Neural progenitor cell (in vitro differentiated cells): ENCODE data around the gene HRH2. TPM values are rescaled to one million over a fixed set of nuclear protein-coding genes. Genes with fewer than 3 reads are reported as not detected.

Experiments used
- DNase-seq: peaks from one replicate; pipeline ENCODE4 v3.0.0-alpha.2; 2016; ENCODE audit warnings: low spot score
- H2AFZ ChIP-seq: fragments of 200-600 bp; sonication (generic); replicated peaks from 2 replicates; pipeline ENCODE4 v1.6.1; 2016; ENCODE audit warnings: antibody characterized with exemption
- H3F3A ChIP-seq: fragments of 200-600 bp; sonication (generic); 2 replicates; pipeline ENCODE4 v1.6.1; 2016; ENCODE audit warnings: antibody characterized with exemption, low read depth
- H3K27ac ChIP-seq: fragments of 200-600 bp; sonication (generic); 2 replicates; pipeline ENCODE4 v1.5.1; 2016; ENCODE audit warnings: mild to moderate bottlenecking
- H3K27me3 ChIP-seq: fragments of 200-600 bp; sonication (generic); 2 replicates; pipeline ENCODE4 v1.6.1; 2016; ENCODE audit warnings: mild to moderate bottlenecking, moderate library complexity
- H3K36me3 ChIP-seq: fragments of 200-600 bp; sonication (generic); 2 replicates; pipeline ENCODE4 v1.5.1; 2016
- H3K4me1 ChIP-seq: fragments of 200-600 bp; sonication (generic); 2 replicates; pipeline ENCODE4 v1.6.1; 2016; ENCODE audit warnings: mixed run types
- H3K4me2 ChIP-seq: fragments of 200-600 bp; sonication (generic); 2 replicates; pipeline ENCODE4 v1.6.1; 2016
- H3K4me3 ChIP-seq: fragments of 200-600 bp; sonication (generic); 2 replicates; pipeline ENCODE4 v1.5.1; 2016
- H3K79me2 ChIP-seq: fragments of 200-600 bp; sonication (generic); 2 replicates; pipeline ENCODE4 v1.6.1; 2016; ENCODE audit warnings: low read depth
- H3K9ac ChIP-seq: fragments of 200-600 bp; sonication (generic); 2 replicates; pipeline ENCODE4 v1.6.1; 2016
- H3K9me3 ChIP-seq: fragments of 200-600 bp; sonication (generic); 2 replicates; pipeline ENCODE4 v1.5.1; 2016; ENCODE audit warnings: low read depth
- H4K20me1 ChIP-seq: fragments of 200-600 bp; sonication (generic); 2 replicates; pipeline ENCODE4 v1.6.1; 2016; ENCODE audit warnings: low read depth
- H3K27ac Mint-ChIP-seq: 3 replicates; pipeline ENCODE4 v1.8.0; 2021; ENCODE audit warnings: mixed read lengths
- H3K27me3 Mint-ChIP-seq: 2 replicates; pipeline ENCODE4 v1.8.0; 2022; ENCODE audit warnings: low read depth, mild to moderate bottlenecking, inconsistent platforms, moderate library complexity, mixed read lengths; ENCODE audit not compliant: insufficient read depth
- H3K36me3 Mint-ChIP-seq: 3 replicates; pipeline ENCODE4 v1.8.0; 2021; ENCODE audit warnings: mixed read lengths
- H3K4me1 Mint-ChIP-seq: 3 replicates; pipeline ENCODE4 v1.8.0; 2021; ENCODE audit warnings: mixed read lengths
- H3K4me3 Mint-ChIP-seq: 3 replicates; pipeline ENCODE4 v1.8.0; 2021; ENCODE audit warnings: mild to moderate bottlenecking, moderate library complexity, mixed read lengths
- H3K9me3 Mint-ChIP-seq: 3 replicates; pipeline ENCODE4 v1.8.0; 2020; ENCODE audit warnings: mixed read lengths
- CTCF ChIP-seq: fragments of 200-600 bp; sonication (generic); IDR thresholded peaks from 2 replicates; pipeline ENCODE4 v1.5.1; 2017; ENCODE audit warnings: antibody characterized with exemption, mild to moderate bottlenecking
- EZH2 ChIP-seq: fragments of 200-600 bp; sonication (generic); IDR thresholded peaks from 2 replicates; pipeline ENCODE4 v1.6.1; 2017; ENCODE audit warnings: antibody characterized with exemption, mild to moderate bottlenecking, moderate library complexity
- EZH2phosphoT487 ChIP-seq: fragments of 200-600 bp; sonication (generic); IDR thresholded peaks from 2 replicates; pipeline ENCODE4 v1.6.1; 2017; ENCODE audit warnings: antibody characterized with exemption
- total RNA-seq: library from RNA; depleted of rRNA; stranded (reverse); fragments of >200 nt; gene quantifications from 2 replicates; pipeline ENCODE4 v1.2.3, GENCODE V29; 2015; ENCODE audit warnings: low replicate concordance

Gene HRH2
- total RNA-seq, 1 donor from 2014 or later: not detected

GRCh38 chr5:175750511-175750931, 92.7 kb downstream of the HRH2 start:
- Mint-ChIP-seq H3K27me3 (no peaks in the 10 kb centered on the region), H3K4me1 (peaks cover 55% of the 10 kb centered on the region), H3K27ac (no peak overlapping the region), H3K9me3 (no peaks in the 10 kb centered on the region), H3K4me3 (no peak overlapping the region), H3K36me3 (no peaks in the 10 kb centered on the region)
- H3K27me3 ChIP-seq: no peaks in the 10 kb centered on the region
- H3K4me2 ChIP-seq: no peak overlapping the region
- no peak overlapping the region for H3K9ac ChIP-seq
- no peaks in the 10 kb centered on the region for H4K20me1 ChIP-seq
- H3K27ac ChIP-seq: no peak overlapping the region
- H3K4me3 ChIP-seq: no peak overlapping the region
- no peaks in the 10 kb centered on the region for H3K9me3 ChIP-seq
- no peak overlapping the region for H2AFZ ChIP-seq
- H3K4me1 ChIP-seq: no peaks in the 10 kb centered on the region
- no peak for TF ChIP-seq CTCF
- no peak for TF ChIP-seq EZH2
- no peak for TF ChIP-seq EZH2phosphoT487
- H3F3A ChIP-seq: no peaks in the 10 kb centered on the region
- no peaks in the 10 kb centered on the region for H3K36me3 ChIP-seq
- no peaks in the 10 kb centered on the region for H3K79me2 ChIP-seq
- DNase-seq: no peak

GRCh38 chr5:175751369-175751768, 93.5 kb downstream of the HRH2 start:
- no peak overlapping the region for H3K27ac ChIP-seq
- no peaks in the 10 kb centered on the region for H3K9me3 ChIP-seq
- H3K27me3 Mint-ChIP-seq: no peaks in the 10 kb centered on the region
- no peaks in the 10 kb centered on the region for H3K4me1 ChIP-seq
- H3K27ac Mint-ChIP-seq: no peak overlapping the region
- no peak overlapping the region for H3K4me2 ChIP-seq
- no peak overlapping the region for H2AFZ ChIP-seq
- peaks cover 55% of the 10 kb centered on the region for H3K4me1 Mint-ChIP-seq
- no peak overlapping the region for H3K4me3 ChIP-seq
- no peaks in the 10 kb centered on the region for H3K27me3 ChIP-seq
- no peaks in the 10 kb centered on the region for H3K9me3 Mint-ChIP-seq
- no peak overlapping the region for H3K4me3 Mint-ChIP-seq
- no peaks in the 10 kb centered on the region for H3K36me3 Mint-ChIP-seq
- H4K20me1 ChIP-seq: no peaks in the 10 kb centered on the region
- H3K9ac ChIP-seq: no peak overlapping the region
- H3F3A ChIP-seq: no peaks in the 10 kb centered on the region
- no peaks in the 10 kb centered on the region for H3K36me3 ChIP-seq
- DNase-seq: no peak
- no peaks in the 10 kb centered on the region for H3K79me2 ChIP-seq
- TF ChIP-seq EZH2 (no peak), EZH2phosphoT487 (no peak), CTCF (no peak)

- Histone ChIP-seq H2AFZ (no peak overlapping the region), H3K4me1 (no peaks in the 10 kb centered on the region), H3K27ac (no peak overlapping the region), H3K36me3 (no peaks in the 10 kb centered on the region), H3K4me3 (no peak overlapping the region), H3K79me2 (no peaks in the 10 kb centered on the region), H3F3A (no peaks in the 10 kb centered on the region), H3K27me3 (no peaks in the 10 kb centered on the region), H3K9me3 (no peaks in the 10 kb centered on the region), H3K4me2 (no peak overlapping the region), H4K20me1 (no peaks in the 10 kb centered on the region), H3K9ac (no peak overlapping the region)
- Mint-ChIP-seq H3K27ac (no peak overlapping the region), H3K36me3 (no peaks in the 10 kb centered on the region), H3K9me3 (no peaks in the 10 kb centered on the region), H3K27me3 (peaks cover 2% of the 10 kb centered on the region), H3K4me1 (peaks cover 50% of the 10 kb centered on the region), H3K4me3 (no peak overlapping the region)
- TF ChIP-seq EZH2phosphoT487 (no peak), EZH2 (no peak), CTCF (no peak)
- DNase-seq: no peak
Observed at GRCh38 chr5:175752826-175753535, 95.1 kb downstream of the HRH2 start.
